ENCODE data around the gene SF1.

SF1 gene

GRCh38 chr11:64800303-64801157, 22.2 kb upstream of the SF1 start:
- DNase-seq: no peak

GRCh38 chr11:64799623-64800302, 21.4 kb upstream of the SF1 start:
- no peak for DNase-seq

GRCh38 chr11:64799256-64799622, 20.9 kb upstream of the SF1 start:
- no peak for DNase-seq

GRCh38 chr11:64796757-64797541, 18.6 kb upstream of the SF1 start:
- no peak for DNase-seq

- no peak for DNase-seq
Measured at GRCh38 chr11:64796047-64796756, 17.9 kb upstream of the SF1 start.

GRCh38 chr11:64794526-64794925, 16.2 kb upstream of the SF1 start:
- DNase-seq: no peak

- no peak for DNase-seq
Measured at GRCh38 chr11:64793271-64794160, 15.2 kb upstream of the SF1 start.

GRCh38 chr11:64792482-64792881, 14.1 kb upstream of the SF1 start:
- DNase-seq: no peak

- DNase-seq: no peak
Measured at GRCh38 chr11:64791781-64792291, 13.5 kb upstream of the SF1 start.

GRCh38 chr11:64790205-64791095, 12.1 kb upstream of the SF1 start:
- DNase-seq: no peak

- DNase-seq: no peak
Measured at GRCh38 chr11:64789331-64790204, 11.2 kb upstream of the SF1 start.

GRCh38 chr11:64788321-64789215, 10.2 kb upstream of the SF1 start:
- DNase-seq: no peak

GRCh38 chr11:64787526-64788320, 9.4 kb upstream of the SF1 start:
- peak; percentile 71 for DNase-seq

- no peak for DNase-seq
Measured at GRCh38 chr11:64786308-64786707, 8.0 kb upstream of the SF1 start.

- no peak for DNase-seq
Measured at GRCh38 chr11:64784813-64785581, 6.7 kb upstream of the SF1 start.

- DNase-seq: no peak
Measured at GRCh38 chr11:64778223-64778472, 194 bp downstream of the SF1 start.

Measured in hematopoietic multipotent progenitor cell treated with erythropoietin and hydrocortisone succinate and interleukin-3 and kit ligand, for 8 days (in vitro differentiated cells).